GM12878 (cell line): ENCODE measurements around the gene EIF6.
"Not testable (repeated sequence)": the region's sequence is repeated elsewhere in the genome, so short reads cannot be mapped to it uniquely, and the experiment has no call there.

ENCODE experiments used
- BRCA1 ChIP-seq: IDR thresholded peaks from 2 replicates; pipeline ENCODE4 v1.6.1; 2011; ENCODE audit warnings: low read depth, low read length, improper control_type of control experiment
- CHD4 ChIP-seq: fragments of 200-600 bp; sonication (generic); IDR thresholded peaks from 2 replicates; pipeline ENCODE4 v1.6.1; 2016; ENCODE audit warnings: mild to moderate bottlenecking
- CTCF ChIP-seq, 3 experiments: IDR thresholded peaks in 2 of 3; conservative IDR thresholded peaks in 1 of 3; 2 replicates each; pipeline ENCODE4 v1.5.1; 2011; ENCODE audit warnings: low read depth in 3 of 3, low read length in 3 of 3, mild to moderate bottlenecking in 3 of 3, control low read depth in 2 of 3, moderate library complexity in 2 of 3, inconsistent platforms in 1 of 3, mixed read lengths in 1 of 3; ENCODE audit not compliant: control insufficient read depth in 2 of 3, insufficient read depth in 1 of 3; ENCODE audit errors: extremely low read depth in 1 of 3
- MLLT1 ChIP-seq: fragments of 450-650 bp; IDR thresholded peaks from 2 replicates; pipeline ENCODE4 v1.6.1; 2016; ENCODE audit warnings: mild to moderate bottlenecking

GRCh38 chr20:35315632-35316020 is 31.1 kb upstream of the EIF6 start:
- not testable (repeated sequence) for TF ChIP-seq CTCF (IDR thresholded peaks at IDR 0.05 in 2 of 3, conservative IDR thresholded peaks at IDR 0.05 in 1 of 3; ENCODE audit: control insufficient read depth in 2 of 3, extremely low read depth in 1 of 3, insufficient read depth in 1 of 3, low read depth in 3 of 3, low read length in 3 of 3); MLLT1; CHD4; BRCA1
